Mammary epithelial cell (primary cell): Measurements from ENCODE around the gene LAMP5.

Experiments used
- CTCF ChIP-seq, 2 donors: IDR thresholded peaks in 1 of 2; conservative IDR thresholded peaks in 1 of 2; 2 replicates each; pipeline ENCODE4 v1.5.1; 2011 to 2012; ENCODE audit warnings: inconsistent platforms in 2 of 2, low read length in 2 of 2, mild to moderate bottlenecking in 2 of 2, control low read depth in 1 of 2, low read depth in 1 of 2; ENCODE audit not compliant: insufficient read depth in 1 of 2; ENCODE audit errors: extremely low read depth in 1 of 2
- EZH2 ChIP-seq: IDR thresholded peaks from 2 replicates; pipeline ENCODE4 v1.6.1; 2012; ENCODE audit warnings: low read length, inconsistent platforms, borderline replicate concordance

GRCh38 chr20:9555781-9556180 is 41.4 kb downstream of the LAMP5 start:
- no peak for TF ChIP-seq CTCF (conservative IDR thresholded peaks at IDR 0.05 in 1 of 2, IDR thresholded peaks at IDR 0.05 in 1 of 2; ENCODE audit: extremely low read depth in 1 of 2, insufficient read depth in 1 of 2, low read depth in 1 of 2, low read length in 2 of 2)
- no peak for TF ChIP-seq EZH2
